GM21529 (cell line): ENCODE data around the gene PLCB4.

Experiments used
- ATAC-seq: cut with Tn5 transposase; IDR thresholded peaks from one replicate; pipeline ENCODE4 v1.9.1; 2021; ENCODE audit not compliant: unreplicated experiment

The PLCB4 gene

DNA sequence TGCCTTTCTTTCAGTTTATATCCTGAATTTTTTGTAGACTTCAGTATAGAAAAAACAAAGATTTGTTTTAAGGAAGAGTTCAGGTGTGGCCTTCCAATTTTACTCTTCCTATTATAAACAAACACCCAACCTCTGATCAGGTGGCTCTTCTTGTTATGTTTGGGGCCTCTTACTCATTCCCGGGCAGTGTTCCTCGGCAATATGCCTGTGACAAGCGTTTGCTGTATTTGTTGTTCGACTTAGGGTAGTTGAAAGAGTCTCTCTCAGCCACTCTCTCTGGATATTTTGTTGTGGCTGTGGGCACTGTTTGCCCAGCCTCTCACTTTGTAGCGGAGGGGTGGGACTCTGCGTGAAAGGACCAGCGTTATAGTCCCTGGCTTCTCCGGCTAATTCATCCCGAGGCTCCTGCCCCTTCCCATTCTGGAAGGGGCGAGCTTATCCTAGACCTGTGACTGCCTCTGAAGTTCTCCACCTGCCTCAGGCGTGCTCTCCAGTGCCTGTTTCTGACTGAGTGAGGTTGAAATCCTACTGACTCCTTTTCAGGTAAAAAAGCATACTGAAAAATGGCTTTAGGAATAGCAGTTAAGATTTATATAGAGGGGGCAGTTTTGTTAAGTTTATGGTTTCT is 97.4 kb downstream of the PLCB4 start:
- no peak for ATAC-seq

GRCh38 chr20:9169409-9169808 is 100.5 kb downstream of the PLCB4 start:
- ATAC-seq = no peak

DNA sequence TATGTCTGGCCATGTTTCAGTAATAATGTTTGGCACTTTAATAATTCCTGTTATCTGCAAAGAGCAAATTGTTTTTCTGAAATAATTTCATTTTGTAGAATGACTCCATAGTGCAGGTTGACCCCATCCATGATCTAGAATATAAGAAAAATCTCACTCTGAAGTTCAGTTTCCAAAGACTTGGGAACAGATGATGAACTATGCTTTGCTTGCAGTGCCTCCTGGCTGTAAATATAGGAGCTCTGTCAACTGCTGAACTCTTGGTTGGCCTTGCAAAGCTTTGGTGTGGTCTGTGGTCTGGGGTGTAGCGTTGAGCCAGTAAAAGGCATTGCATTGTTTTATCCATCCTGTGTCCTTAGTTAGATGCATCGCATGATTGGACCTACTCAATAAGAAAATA is 104.0 kb downstream of the PLCB4 start:
- no peak for ATAC-seq

DNA sequence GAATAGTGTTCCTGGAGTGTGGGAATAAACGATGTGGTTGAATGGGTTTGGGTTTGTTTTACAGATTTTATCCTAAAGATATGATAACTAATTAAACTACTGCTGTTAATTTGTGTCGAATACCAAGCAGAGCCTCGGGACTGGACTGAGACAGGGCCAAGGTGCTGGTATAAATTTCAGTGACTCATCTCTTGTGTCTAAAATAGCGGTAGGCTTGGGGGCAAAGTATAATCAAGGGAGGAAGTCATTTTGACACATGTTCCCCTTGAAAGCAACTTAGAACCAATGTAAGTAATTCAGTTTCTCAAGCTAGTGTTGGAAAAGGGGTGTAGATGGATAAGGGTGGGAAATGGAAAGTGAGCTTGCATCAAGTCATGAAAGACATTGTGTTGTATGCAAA is 108.4 kb downstream of the PLCB4 start:
- ATAC-seq = no peak

- ATAC-seq = no peak
Observed at GRCh38 chr20:9179193-9179802, 110.4 kb downstream of the PLCB4 start.

GRCh38 chr20:9179867-9180266 is 111.0 kb downstream of the PLCB4 start:
- no peak for ATAC-seq

DNA sequence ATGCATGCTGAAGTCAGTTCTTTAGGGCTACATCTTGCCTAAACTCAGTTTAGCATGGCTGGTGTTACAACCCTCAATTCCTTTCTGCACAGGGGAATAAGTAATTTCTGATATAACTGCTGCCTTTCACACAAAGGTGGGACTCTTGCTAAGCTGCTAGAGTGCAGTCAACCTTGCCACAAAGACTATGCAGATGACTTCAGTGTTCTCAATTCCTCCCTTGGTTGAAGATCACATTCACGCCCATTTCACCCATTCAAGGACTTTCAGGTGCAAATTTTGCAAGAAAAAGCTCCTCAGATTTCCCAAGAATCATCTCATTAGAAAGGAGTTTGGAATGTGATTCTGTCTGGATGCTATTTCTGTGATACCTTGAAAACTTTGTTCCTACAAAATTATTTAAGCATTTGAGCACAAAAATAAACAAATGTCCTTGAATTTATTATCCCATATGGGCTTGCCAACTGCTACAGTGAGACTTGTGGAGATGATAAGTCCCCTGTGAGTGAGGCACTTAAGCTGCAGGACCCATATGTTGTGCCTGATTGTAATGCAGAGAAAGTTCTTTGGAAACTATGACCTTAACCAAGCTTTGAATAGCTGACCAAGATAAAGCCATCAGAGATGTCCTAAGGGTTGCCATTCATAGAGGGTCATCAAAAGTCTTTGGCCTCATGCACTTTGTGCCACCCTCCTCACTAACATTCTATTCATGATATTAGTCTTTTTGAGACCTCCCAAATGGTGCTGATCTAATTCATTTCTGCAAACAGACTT is 111.8 kb downstream of the PLCB4 start:
- no peak for ATAC-seq

- no peak for ATAC-seq
Observed at GRCh38 chr20:9185511-9185910, 116.6 kb downstream of the PLCB4 start.

GRCh38 chr20:9186396-9186795 is 117.5 kb downstream of the PLCB4 start:
- ATAC-seq = no peak

DNA sequence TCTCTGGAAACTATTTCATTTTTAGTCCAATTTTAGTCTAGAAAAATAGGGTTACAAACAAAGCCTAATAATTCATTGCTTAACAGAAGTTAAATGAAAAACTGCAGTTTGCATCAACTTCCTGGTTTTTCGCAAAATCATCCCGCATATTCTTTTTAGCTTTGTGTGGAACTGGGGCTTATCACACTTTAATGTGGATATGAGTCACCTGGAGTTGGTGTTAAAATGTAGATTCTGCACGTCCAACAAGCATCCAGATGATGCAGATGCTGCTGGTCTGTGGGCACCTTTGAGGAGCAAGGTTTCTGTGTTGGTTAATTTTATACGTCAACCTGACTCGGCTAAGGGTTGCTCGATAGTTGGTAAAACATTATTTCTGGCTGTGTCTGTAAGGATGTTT is 126.1 kb downstream of the PLCB4 start:
- ATAC-seq = no peak

- ATAC-seq = no peak
Observed at GRCh38 chr20:9196110-9196509, 127.2 kb downstream of the PLCB4 start.

- ATAC-seq = no peak
Observed at GRCh38 chr20:9198460-9198859, 129.6 kb downstream of the PLCB4 start.

DNA sequence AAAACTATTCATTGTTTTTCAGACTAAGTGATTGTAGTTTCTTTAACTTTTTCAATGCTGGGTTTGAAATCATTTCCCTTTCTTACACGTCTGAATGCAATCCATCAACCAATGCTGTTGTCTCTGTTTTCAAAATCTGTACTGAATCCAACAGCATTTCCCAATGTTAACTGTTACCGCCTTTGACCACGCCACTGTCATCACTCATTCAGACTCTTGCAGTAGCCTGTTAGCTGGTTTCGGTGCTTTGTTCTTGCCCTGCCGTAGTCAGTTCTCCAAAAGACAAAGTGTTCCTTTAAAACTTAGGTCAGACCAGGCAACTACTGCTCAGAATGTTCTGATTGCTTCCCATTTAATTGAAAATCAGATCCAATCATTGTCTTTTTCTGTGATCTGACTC is 131.3 kb downstream of the PLCB4 start:
- no peak for ATAC-seq

GRCh38 chr20:9200620-9201019 is 131.7 kb downstream of the PLCB4 start:
- ATAC-seq = no peak

- no peak for ATAC-seq
Observed at GRCh38 chr20:9202420-9203080, 133.7 kb downstream of the PLCB4 start.

GRCh38 chr20:9203081-9203447 is 134.2 kb downstream of the PLCB4 start:
- ATAC-seq = no peak

DNA sequence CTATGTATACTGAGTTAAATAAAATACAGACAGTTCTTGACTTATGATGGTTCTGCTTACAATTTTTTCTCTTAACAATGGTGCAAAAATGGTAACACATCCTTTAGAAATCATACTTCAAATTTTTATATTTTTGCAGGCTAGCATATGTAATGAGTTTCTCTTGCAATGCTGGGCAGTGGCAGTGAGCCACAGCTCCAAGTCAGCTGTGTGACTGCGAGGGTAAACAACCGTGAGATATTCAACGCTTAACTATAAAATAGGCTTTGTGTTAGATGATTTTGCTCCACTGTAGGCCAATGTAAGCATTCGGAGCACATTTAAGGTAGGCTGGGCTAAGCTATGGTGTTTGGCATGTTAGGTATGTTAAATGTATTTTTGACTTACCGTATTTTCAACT is 136.1 kb downstream of the PLCB4 start:
- no peak for ATAC-seq

- no peak for ATAC-seq
Observed at GRCh38 chr20:9206486-9206885, 137.6 kb downstream of the PLCB4 start.

GRCh38 chr20:9207253-9207652 is 138.4 kb downstream of the PLCB4 start:
- no peak for ATAC-seq

GRCh38 chr20:9210356-9210755 is 141.5 kb downstream of the PLCB4 start:
- no peak for ATAC-seq

DNA sequence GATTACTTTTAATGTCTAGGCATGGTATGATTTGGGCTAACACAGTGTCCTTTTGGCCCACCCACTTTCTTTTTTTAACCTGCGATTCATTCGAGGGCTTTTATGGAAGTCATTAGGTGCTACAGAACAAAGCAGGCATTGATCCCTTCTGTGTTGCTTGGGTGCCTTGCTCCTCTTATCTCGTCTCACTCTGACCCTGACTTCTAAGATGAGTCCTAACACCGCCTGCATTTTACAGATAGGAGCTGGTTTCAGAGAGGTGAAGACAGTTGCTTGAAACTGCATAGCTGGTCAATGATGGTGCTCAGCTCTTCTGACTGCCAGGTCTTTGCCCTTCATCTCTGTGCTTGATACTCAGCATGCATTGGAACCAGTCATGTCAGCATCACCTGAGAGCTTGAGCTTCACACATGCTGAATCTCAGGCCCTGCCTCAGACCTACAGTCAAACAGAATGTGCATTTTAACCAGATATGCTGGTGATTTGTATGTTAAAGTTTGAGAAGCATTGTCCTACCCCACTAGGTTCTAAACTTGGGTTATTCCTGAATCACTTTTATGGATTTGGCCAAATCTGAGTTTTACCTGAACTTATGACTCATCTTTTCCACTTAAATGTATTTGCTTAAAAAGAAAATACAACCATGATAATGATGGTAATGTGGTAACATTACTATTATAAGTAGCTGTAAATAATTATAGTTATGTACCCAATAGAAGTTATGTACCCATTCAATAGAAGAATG is 142.3 kb downstream of the PLCB4 start:
- no peak for ATAC-seq
